BLaER1 (cell line): ENCODE results near the gene PINLYP.
"Not testable (repeated sequence)": the region's sequence is repeated elsewhere in the genome, so short reads cannot be mapped to it uniquely, and the experiment has no call there.

ENCODE experiments used
- H3K27ac ChIP-seq: shearing (Covaris generic); formaldehyde crosslinking; 2 replicates; pipeline ENCODE4 v1.8.1; 2022
- H3K27me3 ChIP-seq: shearing (Covaris generic); formaldehyde crosslinking; 2 replicates; pipeline ENCODE4 v1.8.1; 2022
- H3K36me3 ChIP-seq: shearing (Covaris generic); formaldehyde crosslinking; 2 replicates; pipeline ENCODE4 v1.8.1; 2022
- H3K4me1 ChIP-seq: shearing (Covaris generic); formaldehyde crosslinking; 2 replicates; pipeline ENCODE4 v1.8.1; 2022
- H3K4me2 ChIP-seq: shearing (Covaris generic); formaldehyde crosslinking; 2 replicates; pipeline ENCODE4 v1.8.1; 2022
- H3K4me3 ChIP-seq: shearing (Covaris generic); formaldehyde crosslinking; 2 replicates; pipeline ENCODE4 v1.8.1; 2022
- H3K9ac ChIP-seq: shearing (Covaris generic); formaldehyde crosslinking; 2 replicates; pipeline ENCODE4 v1.8.1; 2022
- H3K9me3 ChIP-seq: shearing (Covaris generic); formaldehyde crosslinking; 2 replicates; pipeline ENCODE4 v1.8.1; 2022
- H4K20me1 ChIP-seq: shearing (Covaris generic); formaldehyde crosslinking; 2 replicates; pipeline ENCODE4 v1.8.1; 2022
- Cebpa-rat ChIP-seq: shearing (Covaris generic); IDR thresholded peaks from 2 replicates; pipeline ENCODE4 v1.8.1; 2022

Gene PINLYP

DNA sequence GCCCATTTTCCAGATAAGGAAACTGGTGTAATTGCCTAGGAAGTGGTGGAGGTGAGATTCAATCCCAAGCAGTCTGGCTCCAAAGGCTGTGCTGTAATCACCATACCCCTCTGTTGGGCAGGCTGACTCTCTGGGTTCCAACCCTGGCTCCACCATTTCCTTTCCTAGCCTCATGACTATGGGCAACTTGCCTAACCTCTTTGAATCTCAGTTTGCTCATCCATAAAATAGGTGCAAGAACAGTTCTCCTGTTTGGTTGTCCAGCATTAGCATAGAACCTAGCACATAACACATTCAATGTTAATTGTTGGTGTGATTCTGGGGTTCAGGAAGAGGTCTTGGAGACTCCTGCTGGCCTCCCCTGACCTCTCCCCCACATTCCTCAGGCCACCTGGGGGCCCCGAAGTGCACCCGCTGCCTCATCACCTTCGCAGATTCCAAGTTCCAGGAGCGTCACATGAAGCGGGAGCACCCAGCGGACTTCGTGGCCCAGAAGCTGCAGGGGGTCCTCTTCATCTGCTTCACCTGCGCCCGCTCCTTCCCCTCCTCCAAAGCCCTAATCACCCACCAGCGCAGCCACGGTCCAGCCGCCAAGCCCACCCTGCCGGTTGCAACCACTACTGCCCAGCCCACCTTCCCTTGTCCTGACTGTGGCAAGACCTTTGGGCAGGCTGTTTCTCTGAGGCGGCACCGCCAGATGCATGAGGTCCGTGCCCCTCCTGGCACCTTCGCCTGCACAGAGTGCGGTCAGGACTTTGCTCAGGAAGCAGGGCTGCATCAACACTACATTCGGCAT, 23.0 kb downstream of the PINLYP start:
- Histone ChIP-seq H3K27ac (no peak overlapping the region), H3K9me3 (no peaks in the 10 kb centered on the region), H3K9ac (0 out of 2 replicates have a peak overlapping the region, but pooled peaks have one; percentile 91), H3K4me2 (peak overlapping the region; percentile 99), H4K20me1 (peaks cover 34% of the 10 kb centered on the region; the same call in 1 of the 2 replicates), H3K27me3 (no peaks in the 10 kb centered on the region), H3K4me3 (no peak overlapping the region), H3K4me1 (peaks cover 58% of the 10 kb centered on the region), H3K36me3 (peaks cover 53% of the 10 kb centered on the region)
- TF ChIP-seq Cebpa-rat: no peak

- Histone ChIP-seq H3K9ac (peak overlapping the region; percentile 35; the same call in 1 of the 2 replicates), H3K9me3 (no peaks in the 10 kb centered on the region), H3K36me3 (peaks cover 49% of the 10 kb centered on the region), H3K4me1 (peaks cover 60% of the 10 kb centered on the region), H3K27ac (no peak overlapping the region), H3K4me2 (no peak overlapping the region), H3K27me3 (no peaks in the 10 kb centered on the region), H4K20me1 (peaks cover 32% of the 10 kb centered on the region; the same call in 1 of the 2 replicates), H3K4me3 (no peak overlapping the region)
- TF ChIP-seq Cebpa-rat: no peak
Measured at GRCh38 chr19:43599635-43600295, 24.2 kb downstream of the PINLYP start.

GRCh38 chr19:43600326-43600725, 24.7 kb downstream of the PINLYP start:
- not testable (repeated sequence) for H3K4me3 ChIP-seq, H3K9me3 ChIP-seq, H3K27ac ChIP-seq, H3K4me2 ChIP-seq, H3K27me3 ChIP-seq
- peaks cover 49% of the 10 kb centered on the region for H3K36me3 ChIP-seq
- H3K9ac ChIP-seq: peak overlapping the region; percentile 35; the same call in 1 of the 2 replicates
- H3K4me1 ChIP-seq: peaks cover 65% of the 10 kb centered on the region
- peaks cover 32% of the 10 kb centered on the region; the same call in 1 of the 2 replicates for H4K20me1 ChIP-seq

DNA sequence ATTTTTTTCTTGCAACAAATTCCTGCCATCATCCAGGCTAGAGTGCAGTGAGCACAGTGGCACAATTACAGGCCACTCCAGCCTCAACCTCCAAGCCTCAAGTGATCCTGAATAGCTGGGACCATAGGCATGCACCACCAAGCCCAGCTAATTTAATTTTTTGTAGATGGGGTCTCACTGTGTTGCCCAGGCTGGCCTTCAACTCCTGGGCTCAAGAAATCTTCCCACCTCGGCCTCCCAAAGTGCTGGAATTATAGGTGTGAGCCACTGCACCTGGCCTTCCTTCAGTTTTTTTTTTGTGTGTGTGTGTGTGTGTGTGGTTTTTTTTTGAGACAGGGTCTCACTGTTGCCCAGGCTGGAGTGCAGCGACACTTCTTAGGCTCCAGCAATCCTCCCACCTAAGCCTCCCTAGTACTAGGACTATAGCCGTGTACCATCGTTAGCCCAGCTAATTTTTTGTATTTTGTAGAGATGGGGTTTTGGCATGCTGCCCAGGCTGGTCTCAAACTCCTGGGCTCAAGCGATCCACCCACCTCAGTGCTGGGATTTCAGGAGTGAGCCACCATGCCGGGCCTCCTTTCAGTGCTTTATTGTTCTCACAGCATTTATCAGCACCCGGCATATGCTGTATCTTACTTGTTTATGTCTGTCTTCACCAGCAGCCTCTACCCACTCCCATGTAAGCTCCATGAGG, 30.4 kb downstream of the PINLYP start:
- 0 out of 2 replicates have a peak overlapping the region, but pooled peaks have one; percentile 33 for H3K27ac ChIP-seq
- H4K20me1 ChIP-seq: peaks cover 56% of the 10 kb centered on the region
- no peaks in the 10 kb centered on the region for H3K9me3 ChIP-seq
- no peak overlapping the region for H3K4me3 ChIP-seq
- no peak for TF ChIP-seq Cebpa-rat
- peaks cover 64% of the 10 kb centered on the region for H3K36me3 ChIP-seq
- H3K9ac ChIP-seq: no peak overlapping the region
- H3K4me1 ChIP-seq: peaks cover 92% of the 10 kb centered on the region
- peak overlapping the region; percentile 96; the same call in 1 of the 2 replicates for H3K4me2 ChIP-seq
- no peaks in the 10 kb centered on the region for H3K27me3 ChIP-seq

DNA sequence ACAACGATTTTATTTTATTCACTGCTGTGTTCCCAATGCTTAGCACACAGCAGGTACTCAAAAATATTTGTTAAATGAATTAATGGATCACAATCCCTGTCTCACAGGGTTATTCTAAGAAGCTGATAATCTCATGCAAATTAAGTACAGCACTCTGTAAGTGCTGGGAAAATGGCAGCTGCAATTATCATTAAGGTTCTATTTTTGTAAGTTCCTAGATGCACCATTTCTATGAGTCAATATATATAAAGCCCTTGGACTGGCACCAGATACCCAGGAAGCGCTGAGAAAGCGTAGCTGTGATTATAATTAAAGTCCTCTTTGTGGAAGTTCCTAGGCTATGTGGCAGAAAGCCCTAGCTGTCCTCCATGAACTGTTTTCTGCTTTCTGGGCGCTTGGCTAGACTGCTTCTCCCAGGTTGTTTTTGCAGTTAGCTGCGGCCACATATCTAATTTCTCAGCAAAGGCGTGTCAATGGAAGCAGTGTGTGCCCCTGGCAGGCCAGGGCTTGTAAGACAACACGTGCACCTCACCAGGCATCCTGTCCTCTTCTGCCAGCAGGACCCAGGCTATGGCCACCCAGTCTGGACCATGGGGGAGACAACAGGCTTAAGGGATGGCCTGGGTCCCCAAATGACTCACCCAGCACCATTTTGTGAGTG, 31.1 kb downstream of the PINLYP start:
- Histone ChIP-seq H3K36me3 (peaks cover 64% of the 10 kb centered on the region), H3K9me3 (no peaks in the 10 kb centered on the region), H3K4me2 (peak overlapping the region; percentile 96), H3K9ac (no peak overlapping the region), H3K27ac (peak overlapping the region; percentile 86), H4K20me1 (peaks cover 63% of the 10 kb centered on the region), H3K4me3 (no peak overlapping the region), H3K27me3 (no peaks in the 10 kb centered on the region), H3K4me1 (peaks cover 86% of the 10 kb centered on the region)
- no peak for TF ChIP-seq Cebpa-rat

- no peak for TF ChIP-seq Cebpa-rat
- peaks cover 71% of the 10 kb centered on the region for H4K20me1 ChIP-seq
- peak overlapping the region; percentile 79 for H3K9ac ChIP-seq
- H3K27ac ChIP-seq: peak overlapping the region; percentile 86
- H3K4me3 ChIP-seq: peak overlapping the region; percentile 58
- H3K4me2 ChIP-seq: peak overlapping the region; percentile 96
- peaks cover 64% of the 10 kb centered on the region for H3K36me3 ChIP-seq
- no peaks in the 10 kb centered on the region for H3K27me3 ChIP-seq
- no peaks in the 10 kb centered on the region for H3K9me3 ChIP-seq
- peaks cover 78% of the 10 kb centered on the region for H3K4me1 ChIP-seq
Measured at GRCh38 chr19:43607238-43608205, 31.9 kb downstream of the PINLYP start.

GRCh38 chr19:43609872-43610271, 34.3 kb downstream of the PINLYP start:
- peaks cover 82% of the 10 kb centered on the region for H4K20me1 ChIP-seq
- no peaks in the 10 kb centered on the region for H3K9me3 ChIP-seq
- no peak overlapping the region for H3K4me3 ChIP-seq
- H3K36me3 ChIP-seq: peaks cover 83% of the 10 kb centered on the region
- TF ChIP-seq Cebpa-rat: no peak
- no peak overlapping the region for H3K9ac ChIP-seq
- no peak overlapping the region for H3K4me2 ChIP-seq
- no peak overlapping the region for H3K27ac ChIP-seq
- H3K4me1 ChIP-seq: peaks cover 58% of the 10 kb centered on the region
- H3K27me3 ChIP-seq: no peaks in the 10 kb centered on the region

DNA sequence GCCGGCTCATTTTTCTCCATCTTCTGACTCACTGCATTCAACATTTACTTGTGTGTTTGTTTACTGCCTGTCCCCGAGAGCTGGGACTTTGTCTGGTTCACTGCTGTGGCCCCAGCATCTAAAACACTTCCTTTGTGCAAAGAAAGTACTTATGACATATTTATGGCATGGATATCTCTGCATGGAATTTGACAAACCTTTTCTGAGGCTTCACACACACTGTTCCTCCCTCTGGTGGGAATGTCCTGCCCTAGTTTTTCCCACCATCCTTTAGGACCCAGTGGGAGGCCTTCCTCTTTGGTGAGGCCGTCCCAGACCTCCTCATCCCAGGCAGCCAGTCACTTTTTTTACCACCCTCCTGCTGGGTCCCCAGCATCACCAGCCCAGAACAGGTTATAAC, 34.9 kb downstream of the PINLYP start:
- H3K9ac ChIP-seq: no peak overlapping the region
- peaks cover 88% of the 10 kb centered on the region for H4K20me1 ChIP-seq
- H3K36me3 ChIP-seq: peaks cover 82% of the 10 kb centered on the region
- H3K9me3 ChIP-seq: no peaks in the 10 kb centered on the region
- no peak overlapping the region for H3K4me3 ChIP-seq
- no peak overlapping the region for H3K4me2 ChIP-seq
- peaks cover 58% of the 10 kb centered on the region for H3K4me1 ChIP-seq
- TF ChIP-seq Cebpa-rat: no peak
- H3K27ac ChIP-seq: peak overlapping the region; percentile 35; the same call in 1 of the 2 replicates
- H3K27me3 ChIP-seq: no peaks in the 10 kb centered on the region
